ENCODE measurements around the gene SNRNP48. TPM values are rescaled to one million over a fixed set of nuclear protein-coding genes. Genes with fewer than 3 reads are reported as not detected.
A peak's percentile ranks its signal among the peaks of the same experiment; 100 is the strongest.

The SNRNP48 gene
- total RNA-seq, 1 experiment from 2014 or later, result 19.6 TPM

DNA sequence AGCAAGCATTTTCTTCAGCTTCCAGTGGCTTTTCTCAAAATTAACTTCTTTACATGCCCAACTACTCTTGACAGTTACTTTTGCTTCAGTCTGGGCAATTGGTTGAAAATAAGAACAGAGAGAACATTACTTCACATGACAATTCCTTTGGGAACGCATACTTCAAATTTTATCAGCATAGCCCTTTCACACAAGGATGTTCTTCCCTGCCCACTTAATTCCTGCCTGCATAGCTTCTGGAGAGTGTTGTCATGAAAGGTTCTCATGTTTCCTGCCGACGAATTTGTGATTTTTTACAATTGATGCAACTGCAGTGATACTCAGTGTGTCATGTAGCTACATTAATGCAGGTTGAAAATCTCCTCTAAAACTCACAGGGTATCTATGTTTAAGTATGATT, 22.0 kb upstream of the SNRNP48 start:
- Histone ChIP-seq H3K9me3 (replicated peaks) (no peaks in the 10 kb centered on the region), H3K4me3 (no peak overlapping the region), H3K36me3 (no peaks in the 10 kb centered on the region), H3K27ac (no peak overlapping the region), H3K4me1 (replicated peaks) (no peaks in the 10 kb centered on the region), H3K27me3 (replicated peaks) (peaks cover 22% of the 10 kb centered on the region)
- no peak for DNase-seq (ENCODE audit: low read depth in 1 of 2, low spot score in 2 of 2)

DNA sequence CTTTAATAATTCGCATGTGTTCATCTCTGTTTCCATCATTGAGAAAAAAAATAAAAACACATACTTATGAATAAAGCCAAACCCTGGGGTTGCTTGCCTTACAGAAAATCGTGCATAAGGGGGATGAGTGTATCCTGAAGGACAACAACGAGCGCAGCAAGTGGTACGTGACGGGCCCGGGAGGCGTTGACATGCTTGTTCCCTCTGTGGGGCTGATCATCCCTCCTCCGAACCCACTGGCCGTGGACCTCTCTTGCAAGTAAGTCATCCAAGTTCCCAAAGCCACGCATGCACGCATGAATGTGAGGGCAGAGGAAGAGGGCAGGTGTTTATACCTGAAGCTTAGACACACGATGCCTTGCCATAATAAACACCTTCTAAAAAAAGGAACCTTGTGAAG, 20.9 kb upstream of the SNRNP48 start:
- H3K27me3 ChIP-seq (replicated peaks), result peaks cover 25% of the 10 kb centered on the region
- H3K27ac ChIP-seq, result no peak overlapping the region
- DNase-seq (ENCODE audit: low read depth in 1 of 2, low spot score in 2 of 2), result no peak
- H3K36me3 ChIP-seq, result no peaks in the 10 kb centered on the region
- no peak overlapping the region for H3K4me3 ChIP-seq
- no peaks in the 10 kb centered on the region for H3K4me1 ChIP-seq (replicated peaks)
- H3K9me3 ChIP-seq (replicated peaks), result no peaks in the 10 kb centered on the region

DNA sequence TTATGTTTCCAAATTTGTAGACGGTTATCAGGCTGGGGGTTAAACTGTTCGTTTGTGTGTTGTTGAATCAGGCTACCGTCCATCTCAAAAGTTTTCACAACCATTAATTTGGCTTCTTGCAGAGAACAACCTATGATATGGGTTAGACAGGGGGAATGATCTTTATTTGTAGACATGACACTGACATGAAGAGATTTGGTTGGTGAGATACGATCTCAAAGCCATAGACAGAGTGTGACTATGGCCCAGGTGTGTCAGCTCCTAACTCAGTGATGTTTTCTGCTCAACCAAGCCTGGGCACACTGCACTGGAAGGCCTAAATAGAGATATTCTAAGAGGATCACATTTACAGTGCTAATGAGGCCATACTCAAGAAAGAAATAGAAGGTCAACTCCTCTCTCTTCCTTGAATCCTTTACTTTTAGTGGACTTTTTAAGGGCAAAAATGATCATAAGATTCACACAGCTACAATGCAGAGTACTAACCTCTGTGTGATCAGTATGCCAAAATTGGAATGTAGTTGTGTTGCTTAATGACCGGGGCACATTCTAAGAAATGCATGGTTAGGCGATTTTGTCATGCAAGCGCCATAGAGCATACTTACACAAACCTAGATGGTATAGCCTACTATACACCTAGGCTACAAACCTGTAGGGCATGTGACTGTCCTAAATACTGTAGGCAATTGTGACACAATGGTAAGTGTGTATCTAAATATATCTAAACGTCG, 17.6 kb upstream of the SNRNP48 start:
- Histone ChIP-seq H3K27ac (no peak overlapping the region), H3K9me3 (replicated peaks) (no peaks in the 10 kb centered on the region), H3K36me3 (no peaks in the 10 kb centered on the region), H3K4me1 (replicated peaks) (no peaks in the 10 kb centered on the region), H3K4me3 (no peak overlapping the region), H3K27me3 (replicated peaks) (peaks cover 35% of the 10 kb centered on the region)
- DNase-seq (ENCODE audit: low read depth in 1 of 2, low spot score in 2 of 2), result no peak

DNA sequence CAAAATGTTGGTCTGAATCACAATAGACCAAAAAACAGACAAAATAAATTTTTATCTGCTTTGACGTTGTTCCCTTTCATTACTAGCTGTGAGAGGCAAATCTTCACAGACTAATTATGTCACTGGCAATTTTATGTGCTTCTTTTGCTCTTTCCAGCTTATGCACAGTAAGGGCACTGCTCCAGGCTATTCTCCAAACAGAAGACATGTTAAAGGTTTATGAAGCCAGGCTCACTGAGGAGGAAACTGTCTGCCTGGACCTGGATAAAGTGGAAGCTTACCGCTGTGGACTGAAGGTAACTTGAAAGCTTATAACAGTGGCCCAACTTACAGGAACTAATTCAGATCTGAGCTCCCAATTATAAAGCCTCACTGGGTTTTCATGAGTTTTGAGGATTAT, 15.5 kb upstream of the SNRNP48 start:
- Histone ChIP-seq H3K36me3 (no peaks in the 10 kb centered on the region), H3K4me3 (no peak overlapping the region), H3K4me1 (replicated peaks) (no peaks in the 10 kb centered on the region), H3K27ac (no peak overlapping the region), H3K9me3 (replicated peaks) (no peaks in the 10 kb centered on the region), H3K27me3 (replicated peaks) (peaks cover 43% of the 10 kb centered on the region)
- DNase-seq (ENCODE audit: low read depth in 1 of 2, low spot score in 2 of 2), result no peak

DNA sequence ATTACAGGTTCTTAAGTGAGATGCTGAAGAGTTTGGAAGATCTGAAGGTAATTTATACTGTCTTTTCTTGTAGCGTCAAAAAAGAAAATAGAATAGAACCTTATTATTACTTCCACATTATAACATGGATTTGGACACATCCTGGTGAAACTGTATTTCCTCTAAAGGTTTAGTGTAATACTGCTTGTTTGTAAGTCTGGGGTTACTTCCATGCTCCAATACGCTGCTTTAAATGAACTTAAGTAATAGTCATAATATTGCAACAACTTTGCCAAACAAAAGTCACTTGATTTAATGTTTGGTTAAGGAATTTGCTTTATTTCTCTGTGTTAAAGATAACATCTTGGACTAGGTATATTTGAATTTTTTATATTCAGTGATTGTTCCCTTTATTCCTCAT, 11.5 kb upstream of the SNRNP48 start:
- Histone ChIP-seq H3K36me3 (no peaks in the 10 kb centered on the region), H3K4me1 (replicated peaks) (no peaks in the 10 kb centered on the region), H3K4me3 (no peak overlapping the region), H3K27me3 (replicated peaks) (peaks cover 38% of the 10 kb centered on the region), H3K27ac (no peak overlapping the region), H3K9me3 (replicated peaks) (no peaks in the 10 kb centered on the region)
- DNase-seq (ENCODE audit: low read depth in 1 of 2, low spot score in 2 of 2), result no peak

DNA sequence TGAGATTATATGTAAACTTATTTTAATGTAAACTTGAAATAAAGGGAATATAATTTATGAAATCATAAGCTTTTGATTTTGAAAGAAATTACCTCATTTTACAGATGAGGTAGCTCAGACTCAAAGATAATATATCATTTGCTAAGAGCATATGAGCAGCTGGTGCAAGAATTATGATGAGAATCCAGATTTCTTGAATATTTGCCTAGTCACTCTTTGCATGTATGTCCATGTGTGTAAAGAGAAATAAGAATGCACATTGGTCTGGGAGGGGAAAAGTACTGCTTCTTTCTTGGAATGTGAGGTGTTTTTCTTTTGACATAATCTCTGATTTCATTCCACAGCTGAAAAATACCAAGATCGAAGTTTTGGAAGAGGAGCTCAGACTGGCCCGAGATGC, 11.1 kb upstream of the SNRNP48 start:
- no peaks in the 10 kb centered on the region for H3K36me3 ChIP-seq
- no peak overlapping the region for H3K4me3 ChIP-seq
- no peak for DNase-seq (ENCODE audit: low read depth in 1 of 2, low spot score in 2 of 2)
- H3K27me3 ChIP-seq (replicated peaks), result peaks cover 36% of the 10 kb centered on the region
- no peak overlapping the region for H3K27ac ChIP-seq
- H3K4me1 ChIP-seq (replicated peaks), result no peaks in the 10 kb centered on the region
- no peaks in the 10 kb centered on the region for H3K9me3 ChIP-seq (replicated peaks)

DNA sequence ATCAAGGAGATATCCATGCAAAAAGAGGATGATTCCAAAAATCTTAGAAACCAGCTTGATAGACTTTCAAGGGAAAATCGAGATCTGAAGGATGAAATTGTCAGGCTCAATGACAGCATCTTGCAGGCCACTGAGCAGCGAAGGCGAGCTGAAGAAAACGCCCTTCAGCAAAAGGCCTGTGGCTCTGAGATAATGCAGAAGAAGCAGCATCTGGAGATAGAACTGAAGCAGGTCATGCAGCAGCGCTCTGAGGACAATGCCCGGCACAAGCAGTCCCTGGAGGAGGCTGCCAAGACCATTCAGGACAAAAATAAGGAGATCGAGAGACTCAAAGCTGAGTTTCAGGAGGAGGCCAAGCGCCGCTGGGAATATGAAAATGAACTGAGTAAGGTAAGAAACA, 10.1 kb upstream of the SNRNP48 start:
- no peaks in the 10 kb centered on the region for H3K36me3 ChIP-seq
- no peak for DNase-seq (ENCODE audit: low read depth in 1 of 2, low spot score in 2 of 2)

DNA sequence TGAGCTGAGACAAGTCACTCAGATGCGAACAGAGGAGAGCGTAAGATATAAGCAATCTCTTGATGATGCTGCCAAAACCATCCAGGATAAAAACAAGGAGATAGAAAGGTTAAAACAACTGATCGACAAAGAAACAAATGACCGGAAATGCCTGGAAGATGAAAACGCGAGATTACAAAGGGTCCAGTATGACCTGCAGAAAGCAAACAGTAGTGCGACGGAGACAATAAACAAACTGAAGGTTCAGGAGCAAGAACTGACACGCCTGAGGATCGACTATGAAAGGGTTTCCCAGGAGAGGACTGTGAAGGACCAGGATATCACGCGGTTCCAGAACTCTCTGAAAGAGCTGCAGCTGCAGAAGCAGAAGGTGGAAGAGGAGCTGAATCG, 9.5 kb upstream of the SNRNP48 start:
- H3K9me3 ChIP-seq (replicated peaks), result no peaks in the 10 kb centered on the region
- no peak overlapping the region for H3K27ac ChIP-seq
- no peaks in the 10 kb centered on the region for H3K36me3 ChIP-seq

More for the DNA sequence above, 10.1 kb upstream of the SNRNP48 start:
- Histone ChIP-seq H3K9me3 (replicated peaks) (no peaks in the 10 kb centered on the region), H3K27ac (no peak overlapping the region), H3K4me3 (no peak overlapping the region), H3K4me1 (replicated peaks) (no peaks in the 10 kb centered on the region), H3K27me3 (replicated peaks) (peaks cover 27% of the 10 kb centered on the region)

DNA sequence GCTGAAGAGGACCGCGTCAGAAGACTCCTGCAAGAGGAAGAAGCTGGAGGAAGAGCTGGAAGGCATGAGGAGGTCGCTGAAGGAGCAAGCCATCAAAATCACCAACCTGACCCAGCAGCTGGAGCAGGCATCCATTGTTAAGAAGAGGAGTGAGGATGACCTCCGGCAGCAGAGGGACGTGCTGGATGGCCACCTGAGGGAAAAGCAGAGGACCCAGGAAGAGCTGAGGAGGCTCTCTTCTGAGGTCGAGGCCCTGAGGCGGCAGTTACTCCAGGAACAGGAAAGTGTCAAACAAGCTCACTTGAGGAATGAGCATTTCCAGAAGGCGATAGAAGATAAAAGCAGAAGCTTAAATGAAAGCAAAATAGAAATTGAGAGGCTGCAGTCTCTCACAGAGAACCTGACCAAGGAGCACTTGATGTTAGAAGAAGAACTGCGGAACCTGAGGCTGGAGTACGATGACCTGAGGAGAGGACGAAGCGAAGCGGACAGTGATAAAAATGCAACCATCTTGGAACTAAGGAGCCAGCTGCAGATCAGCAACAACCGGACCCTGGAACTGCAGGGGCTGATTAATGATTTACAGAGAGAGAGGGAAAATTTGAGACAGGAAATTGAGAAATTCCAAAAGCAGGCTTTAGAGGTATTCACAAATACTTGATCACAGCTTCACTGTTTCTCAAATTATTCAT, 8.9 kb upstream of the SNRNP48 start:
- Histone ChIP-seq H3K9me3 (replicated peaks) (no peaks in the 10 kb centered on the region), H3K27me3 (replicated peaks) (peaks cover 26% of the 10 kb centered on the region), H3K27ac (no peak overlapping the region), H3K4me3 (no peak overlapping the region), H3K4me1 (replicated peaks) (no peaks in the 10 kb centered on the region), H3K36me3 (no peaks in the 10 kb centered on the region)
- DNase-seq (ENCODE audit: low read depth in 1 of 2, low spot score in 2 of 2), result no peak

More for the DNA sequence above, 9.5 kb upstream of the SNRNP48 start:
- Histone ChIP-seq H3K27me3 (replicated peaks) (peaks cover 27% of the 10 kb centered on the region), H3K4me1 (replicated peaks) (no peaks in the 10 kb centered on the region), H3K4me3 (no peak overlapping the region)
- no peak for DNase-seq (ENCODE audit: low read depth in 1 of 2, low spot score in 2 of 2)

DNA sequence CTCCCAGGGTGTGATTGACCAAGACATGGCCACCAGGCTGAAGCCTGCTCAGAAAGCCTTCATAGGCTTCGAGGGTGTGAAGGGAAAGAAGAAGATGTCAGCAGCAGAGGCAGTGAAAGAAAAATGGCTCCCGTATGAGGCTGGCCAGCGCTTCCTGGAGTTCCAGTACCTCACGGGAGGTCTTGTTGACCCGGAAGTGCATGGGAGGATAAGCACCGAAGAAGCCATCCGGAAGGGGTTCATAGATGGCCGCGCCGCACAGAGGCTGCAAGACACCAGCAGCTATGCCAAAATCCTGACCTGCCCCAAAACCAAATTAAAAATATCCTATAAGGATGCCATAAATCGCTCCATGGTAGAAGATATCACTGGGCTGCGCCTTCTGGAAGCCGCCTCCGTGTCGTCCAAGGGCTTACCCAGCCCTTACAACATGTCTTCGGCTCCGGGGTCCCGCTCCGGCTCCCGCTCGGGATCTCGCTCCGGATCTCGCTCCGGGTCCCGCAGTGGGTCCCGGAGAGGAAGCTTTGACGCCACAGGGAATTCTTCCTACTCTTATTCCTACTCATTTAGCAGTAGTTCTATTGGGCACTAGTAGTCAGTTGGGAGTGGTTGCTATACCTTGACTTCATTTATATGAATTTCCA, 4.6 kb upstream of the SNRNP48 start:
- Histone ChIP-seq H3K4me3 (no peak overlapping the region), H3K36me3 (peaks cover 4% of the 10 kb centered on the region), H3K27me3 (replicated peaks) (peaks cover 5% of the 10 kb centered on the region), H3K4me1 (replicated peaks) (no peaks in the 10 kb centered on the region; the same call in 1 of the 2 replicates), H3K9me3 (replicated peaks) (no peaks in the 10 kb centered on the region), H3K27ac (no peak overlapping the region)
- DNase-seq (ENCODE audit: low read depth in 1 of 2, low spot score in 2 of 2), result no peak

DNA sequence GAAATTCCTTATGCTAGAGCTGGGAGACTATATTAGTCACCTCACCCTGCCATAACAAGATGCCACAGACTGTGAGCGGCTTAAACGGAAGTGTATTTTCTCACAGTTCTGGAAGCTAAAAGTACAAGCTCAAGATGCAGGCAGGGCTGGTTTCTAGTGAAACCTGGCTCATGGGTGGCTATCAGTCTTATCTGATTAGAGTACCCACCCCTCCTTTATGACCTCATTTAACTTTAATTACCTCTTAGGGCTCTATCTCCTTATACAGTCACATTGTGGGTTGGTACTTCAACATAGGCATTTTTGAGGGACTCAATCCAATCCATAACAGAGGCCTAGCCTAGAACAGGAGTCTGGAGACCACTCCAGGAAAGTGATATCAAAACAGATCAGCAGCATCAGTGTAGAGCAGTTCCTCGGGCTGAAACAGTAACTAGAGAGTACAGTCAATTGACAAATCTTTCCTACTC, 2.3 kb upstream of the SNRNP48 start:
- H3K9me3 ChIP-seq (replicated peaks), result no peaks in the 10 kb centered on the region
- no peak overlapping the region for H3K27ac ChIP-seq
- H3K27me3 ChIP-seq (replicated peaks), result peaks cover 3% of the 10 kb centered on the region
- H3K4me3 ChIP-seq, result no peak overlapping the region
- peaks cover 7% of the 10 kb centered on the region for H3K4me1 ChIP-seq (replicated peaks)
- H3K36me3 ChIP-seq, result peaks cover 14% of the 10 kb centered on the region
- no peak for DNase-seq (ENCODE audit: low read depth in 1 of 2, low spot score in 2 of 2)

DNA sequence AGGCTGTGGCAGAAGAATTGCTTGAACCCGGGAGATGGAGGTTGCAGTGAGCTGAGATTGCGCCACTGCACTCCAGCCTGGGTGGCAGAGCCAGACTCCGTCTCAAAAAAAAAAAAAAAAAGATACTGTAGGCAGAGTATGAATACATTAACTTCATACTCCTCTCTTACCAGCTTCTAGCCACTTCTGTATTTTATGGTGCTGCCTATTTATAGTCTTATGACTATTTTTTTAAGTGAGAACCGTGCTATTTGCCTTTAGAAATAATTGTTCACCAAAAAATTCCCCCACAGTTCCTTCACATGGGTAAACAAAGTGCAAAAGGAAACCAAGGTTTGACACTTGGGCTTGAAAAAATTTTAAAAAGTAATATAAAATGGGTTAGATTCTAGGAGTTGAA, 1.5 kb upstream of the SNRNP48 start:
- H3K36me3 ChIP-seq, result peaks cover 21% of the 10 kb centered on the region
- DNase-seq (ENCODE audit: low read depth in 1 of 2, low spot score in 2 of 2), result no peak
- peaks cover 7% of the 10 kb centered on the region for H3K4me1 ChIP-seq (replicated peaks)
- H3K4me3 ChIP-seq, result no peak overlapping the region
- H3K9me3 ChIP-seq (replicated peaks), result no peaks in the 10 kb centered on the region
- H3K27me3 ChIP-seq (replicated peaks), result no peaks in the 10 kb centered on the region; the same call in 1 of the 2 replicates
- no peak overlapping the region for H3K27ac ChIP-seq

DNA sequence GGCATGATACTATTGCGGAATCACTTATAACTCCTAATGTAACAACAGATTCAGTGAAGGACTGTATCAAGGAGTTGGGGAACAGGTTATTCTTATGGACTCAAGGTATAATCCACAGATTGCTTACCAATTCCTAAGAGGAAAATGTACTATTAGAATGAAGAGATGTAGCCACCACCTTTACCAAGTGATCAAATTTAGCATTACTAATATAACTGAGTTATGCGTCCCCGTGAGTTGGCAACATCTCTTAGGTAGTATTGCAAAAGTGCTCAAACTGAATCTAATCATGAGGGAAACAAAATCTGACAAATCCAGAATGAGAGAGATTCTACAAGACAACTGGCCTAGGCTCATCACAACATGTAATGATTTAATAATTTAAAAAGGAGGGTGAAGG, 777 bp upstream of the SNRNP48 start:
- peaks cover 7% of the 10 kb centered on the region for H3K4me1 ChIP-seq (replicated peaks)
- H3K4me3 ChIP-seq, result no peak overlapping the region
- H3K27ac ChIP-seq, result no peak overlapping the region
- no peaks in the 10 kb centered on the region for H3K9me3 ChIP-seq (replicated peaks)
- H3K36me3 ChIP-seq, result peaks cover 28% of the 10 kb centered on the region
- DNase-seq (ENCODE audit: low read depth in 1 of 2, low spot score in 2 of 2), result no peak
- no peaks in the 10 kb centered on the region; the same call in 1 of the 2 replicates for H3K27me3 ChIP-seq (replicated peaks)

DNA sequence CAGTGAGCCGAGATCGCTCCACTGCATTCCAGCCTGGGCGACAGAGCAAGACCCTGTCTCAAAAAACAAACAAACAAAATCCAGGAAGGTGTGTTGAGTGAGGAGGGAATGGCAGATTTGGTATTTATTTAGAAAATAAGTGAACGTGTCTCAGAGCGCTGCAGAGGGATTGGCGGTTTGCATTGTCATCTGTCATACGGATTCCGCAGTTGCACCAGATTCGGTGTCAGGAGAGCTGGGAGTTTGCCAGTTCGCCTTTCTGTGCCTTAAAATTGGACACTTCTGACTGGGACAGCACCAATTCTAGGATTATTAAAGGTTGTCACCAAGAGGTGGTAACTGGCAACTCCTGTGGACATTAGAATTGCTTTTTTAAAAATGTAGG, 912 bp downstream of the SNRNP48 start:
- peak overlapping the region; percentile 53; the same call in 1 of the 2 replicates for H3K27ac ChIP-seq

More for the DNA sequence above, 912 bp downstream of the SNRNP48 start:
- H3K36me3 ChIP-seq, result peaks cover 45% of the 10 kb centered on the region
- H3K4me3 ChIP-seq, result peak overlapping the region; percentile 82
- DNase-seq (ENCODE audit: low read depth in 1 of 2, low spot score in 2 of 2), result peak in 1 of 2 experiments; percentile 37
- H3K27me3 ChIP-seq (replicated peaks), result no peaks in the 10 kb centered on the region; the same call in 1 of the 2 replicates
- peaks cover 7% of the 10 kb centered on the region for H3K4me1 ChIP-seq (replicated peaks)
- H3K9me3 ChIP-seq (replicated peaks), result no peaks in the 10 kb centered on the region

Data from SJSA1 (cell line).